DMS153 (cell line): Measurements from ENCODE around the gene C5.

Source experiments
- DNase-seq: peaks from one replicate; lab custom pipeline; 2025; lab: John Stamatoyannopoulos, UW

The C5 gene

GRCh38 chr9:120924698-120925534 is 125.2 kb downstream of the C5 start:
- DNase-seq: no peak

- DNase-seq: no peak
Measured at GRCh38 chr9:120923620-120924328, 126.3 kb downstream of the C5 start.

GRCh38 chr9:120922404-120923195 is 127.5 kb downstream of the C5 start:
- no peak for DNase-seq

GRCh38 chr9:120921661-120922181 is 128.4 kb downstream of the C5 start:
- no peak for DNase-seq

- DNase-seq: no peak
Measured at GRCh38 chr9:120920806-120921178, 129.3 kb downstream of the C5 start.

- DNase-seq: no peak
Measured at GRCh38 chr9:120919843-120920805, 130.0 kb downstream of the C5 start.

- no peak for DNase-seq
Measured at GRCh38 chr9:120918931-120919842, 130.9 kb downstream of the C5 start.

GRCh38 chr9:120917929-120918762 is 131.9 kb downstream of the C5 start:
- DNase-seq: no peak

- no peak for DNase-seq
Measured at GRCh38 chr9:120916991-120917880, 132.8 kb downstream of the C5 start.

GRCh38 chr9:120916588-120916987 is 133.5 kb downstream of the C5 start:
- no peak for DNase-seq

- DNase-seq: no peak
Measured at GRCh38 chr9:120915854-120916470, 134.1 kb downstream of the C5 start.

GRCh38 chr9:120914953-120915352 is 135.1 kb downstream of the C5 start:
- DNase-seq: no peak

GRCh38 chr9:120914396-120914795 is 135.7 kb downstream of the C5 start:
- DNase-seq: no peak

GRCh38 chr9:120913647-120914264 is 136.3 kb downstream of the C5 start:
- no peak for DNase-seq

GRCh38 chr9:120912958-120913646 is 137.0 kb downstream of the C5 start:
- DNase-seq: no peak

- DNase-seq: no peak
Measured at GRCh38 chr9:120911295-120911837, 138.7 kb downstream of the C5 start.
